Cerebellar cortex (tissue), 1 donor: ENCODE data around the gene REPIN1.

Source experiments
- DNase-seq: peaks from one replicate; pipeline ENCODE4 v3.0.0-alpha.2; 2015; ENCODE audit warnings: low spot score

The REPIN1 gene

DNA sequence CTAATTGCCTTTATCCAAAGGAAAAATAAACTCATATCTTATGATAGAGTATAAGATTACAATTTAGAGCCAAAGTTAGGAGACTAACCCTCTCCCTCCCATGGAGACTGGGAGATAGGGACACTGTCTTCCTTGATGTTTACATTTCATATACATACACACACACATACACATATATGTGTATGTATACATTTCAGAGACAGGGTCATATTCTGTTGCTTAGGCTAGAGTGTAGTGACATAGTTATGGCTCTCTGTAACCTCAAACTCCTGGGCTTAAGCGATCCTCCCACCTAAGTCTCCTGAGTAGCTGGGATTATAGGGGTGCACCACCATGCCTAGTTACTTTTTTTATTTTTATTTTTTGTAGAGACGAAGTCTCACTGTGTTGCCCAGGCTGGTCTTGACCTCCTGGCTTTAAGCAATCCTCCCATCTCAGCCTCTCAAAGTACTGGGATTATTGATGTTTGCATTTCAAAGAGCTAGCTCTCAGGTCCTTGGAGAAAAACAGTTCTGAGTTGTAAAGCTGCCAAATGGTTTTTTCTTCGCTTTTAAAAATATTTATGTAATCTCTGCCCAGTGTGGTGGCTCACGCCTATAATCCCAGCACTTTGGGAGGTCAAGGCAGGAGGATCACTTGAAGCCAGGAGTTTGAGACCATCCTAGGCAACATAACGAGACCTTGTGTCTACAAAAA, 8.1 kb upstream of the REPIN1 start:
- no peak for DNase-seq

DNA sequence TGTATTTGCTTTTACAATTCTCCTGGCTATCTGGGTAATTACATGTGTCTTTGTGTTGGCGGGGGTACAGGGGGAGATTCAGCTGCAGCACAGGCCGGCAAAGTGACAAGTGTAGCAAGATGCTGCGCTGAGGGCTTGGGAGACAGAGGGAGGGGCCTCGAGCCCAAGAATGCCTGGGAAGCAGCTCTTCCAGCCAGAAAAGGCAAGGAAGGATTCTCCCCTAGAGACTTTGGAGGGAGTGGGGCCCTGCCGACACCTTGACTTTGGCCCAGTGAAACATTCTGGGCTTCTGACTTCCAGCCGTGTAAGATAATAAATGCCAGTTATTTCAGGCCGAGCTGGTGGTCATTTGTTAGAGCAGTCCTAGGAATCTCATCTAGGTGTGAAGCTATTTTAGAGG, 7.2 kb upstream of the REPIN1 start:
- no peak for DNase-seq

DNA sequence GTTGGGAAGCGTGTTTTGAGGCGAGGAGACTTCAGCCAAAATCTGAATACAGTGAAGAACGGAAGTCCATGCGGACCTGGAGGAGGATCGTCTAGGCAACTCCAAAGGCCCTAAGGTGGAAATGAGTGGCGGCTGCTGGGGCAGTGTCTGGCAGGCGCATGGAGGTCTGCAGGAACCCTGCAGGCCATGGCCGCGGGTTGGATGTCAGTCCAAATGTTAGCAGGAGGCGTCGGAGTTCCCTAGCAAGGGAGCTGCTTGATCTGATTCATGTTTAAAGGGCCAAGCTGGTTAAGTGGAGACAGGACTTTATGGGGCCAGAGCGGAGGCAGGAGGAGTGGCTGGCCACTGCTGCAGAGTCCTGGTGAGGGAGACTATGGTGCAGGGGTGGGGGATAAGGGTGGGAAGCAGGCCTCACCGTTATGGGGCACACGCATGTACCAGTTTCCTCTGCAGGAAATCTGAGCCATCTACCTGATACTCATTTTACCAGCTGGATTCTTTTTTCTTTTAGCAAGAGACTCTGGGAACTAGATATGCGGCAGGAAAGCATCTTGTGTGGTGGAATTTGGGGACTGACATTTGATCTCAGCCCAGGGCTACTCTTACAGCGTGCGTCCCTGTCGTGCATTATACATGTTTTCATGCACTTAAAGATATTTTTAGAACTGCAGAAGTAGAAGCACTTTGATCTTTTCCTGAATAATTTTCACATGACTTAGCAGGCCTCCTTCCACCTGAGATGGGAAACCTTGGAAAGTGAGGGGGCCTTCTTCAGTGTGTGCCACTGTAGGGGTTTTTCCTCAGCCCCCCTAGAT, 6.6 kb upstream of the REPIN1 start:
- no peak for DNase-seq

DNA sequence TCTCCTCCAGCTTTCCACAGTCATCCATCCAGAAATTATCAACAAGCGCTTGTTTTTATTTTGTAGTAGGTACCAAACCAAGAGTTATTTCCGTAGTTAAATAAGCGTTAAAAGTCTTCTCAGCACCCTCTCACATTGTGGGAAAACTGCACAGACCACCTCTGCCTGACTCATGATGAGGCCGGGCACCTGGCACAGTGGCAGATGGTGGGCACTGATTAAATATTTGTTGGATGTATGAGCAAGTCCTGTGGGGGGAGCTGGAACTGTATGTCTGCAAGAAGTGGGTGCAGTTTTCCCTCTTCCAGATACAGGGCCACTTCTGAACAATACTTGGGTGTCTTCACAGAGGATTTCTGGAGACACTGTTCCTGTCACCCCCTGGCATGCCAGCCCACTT, 5.3 kb upstream of the REPIN1 start:
- DNase-seq = no peak

DNA sequence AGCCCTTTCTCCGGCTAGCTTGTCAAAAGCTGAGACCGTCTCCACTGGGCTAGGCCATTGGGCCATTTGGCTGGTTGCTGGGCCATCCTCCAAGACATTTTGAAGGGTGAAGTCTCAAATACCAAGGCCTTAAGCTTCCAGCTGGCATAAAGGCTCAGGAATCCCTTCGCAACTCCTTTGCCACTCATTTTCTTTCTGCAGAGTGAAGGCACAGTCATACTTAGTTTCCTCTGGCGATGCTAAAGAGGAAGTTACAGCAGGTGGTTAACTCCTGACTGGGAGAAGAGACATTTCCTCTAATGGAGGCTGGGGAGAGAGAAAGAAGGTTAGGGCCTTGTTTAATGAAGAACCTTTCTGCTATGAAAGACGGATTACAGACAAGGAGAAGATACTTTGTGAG, 4.8 kb upstream of the REPIN1 start:
- no peak for DNase-seq

DNA sequence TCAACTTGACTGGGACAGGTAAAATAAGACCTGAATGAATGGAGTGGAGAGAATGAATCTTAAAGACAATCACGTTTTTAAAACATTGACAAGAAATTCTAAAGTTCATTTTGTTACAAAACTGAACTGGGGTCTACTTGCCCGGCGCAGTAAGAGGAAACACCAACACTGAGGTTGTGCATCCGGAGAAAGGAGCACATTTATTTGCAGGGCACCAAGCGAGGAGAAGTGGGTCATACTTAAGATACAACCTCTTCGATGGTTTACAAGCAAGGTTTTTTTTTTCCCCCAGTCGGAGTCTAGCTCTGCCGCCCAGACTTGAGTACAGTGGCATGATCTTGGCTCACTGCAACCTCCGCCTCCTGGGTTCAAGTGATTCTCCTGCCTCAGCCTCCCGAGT, 3.4 kb upstream of the REPIN1 start:
- DNase-seq = no peak

DNA sequence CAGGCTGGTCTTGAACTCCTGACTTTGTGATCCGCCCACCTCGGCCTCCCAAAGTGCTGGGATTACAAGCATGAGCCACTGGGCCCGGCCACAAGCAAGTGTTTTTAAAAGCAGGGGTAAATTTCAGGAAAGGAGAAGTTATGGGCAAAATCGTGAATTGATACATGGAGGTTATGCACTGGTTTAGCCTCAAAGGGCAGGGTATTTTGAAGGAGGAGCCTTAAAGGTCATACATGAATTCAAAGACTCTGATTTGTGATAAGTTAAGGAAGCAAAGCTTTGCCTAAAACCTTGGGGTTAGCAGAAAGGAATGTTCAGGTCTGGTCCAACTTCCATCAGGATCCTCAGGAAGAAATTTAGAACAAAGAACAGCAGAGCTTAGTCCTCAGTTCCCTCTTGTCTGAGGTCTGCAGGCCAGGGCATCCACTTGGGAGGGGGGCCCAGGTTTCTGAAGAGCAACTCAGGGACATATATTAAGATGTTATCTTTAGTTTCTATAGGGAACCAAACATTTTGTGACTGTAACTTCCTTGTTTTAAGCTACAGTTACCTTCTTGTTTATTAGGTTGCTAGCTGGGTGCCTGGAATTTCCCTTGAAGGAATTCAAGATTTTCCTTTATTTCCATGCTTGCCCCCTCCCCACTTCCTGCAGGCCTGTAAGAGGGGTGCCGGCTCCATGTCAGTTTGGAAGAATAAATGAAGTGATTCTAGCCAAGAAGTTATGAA, 2.8 kb upstream of the REPIN1 start:
- DNase-seq = no peak

DNA sequence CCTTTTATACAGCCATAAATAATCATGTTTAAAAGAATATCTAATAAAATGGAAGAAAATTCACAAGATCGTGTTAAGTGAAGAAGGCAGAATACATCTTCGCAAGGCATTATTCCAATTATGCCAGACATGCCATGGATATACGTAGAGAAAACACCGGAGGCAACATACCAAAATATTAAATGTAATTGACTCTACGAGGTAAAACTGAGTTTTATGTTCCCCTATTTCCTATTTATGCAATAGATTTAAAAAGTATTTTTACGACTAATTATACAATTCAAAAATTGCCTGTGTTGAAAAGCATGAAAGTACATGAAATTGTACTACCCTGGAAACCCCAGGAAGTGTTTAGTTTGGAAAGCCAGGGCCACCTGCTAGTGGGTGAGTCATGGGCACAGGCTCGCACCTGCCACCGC, 936 bp upstream of the REPIN1 start:
- no peak for DNase-seq

DNA sequence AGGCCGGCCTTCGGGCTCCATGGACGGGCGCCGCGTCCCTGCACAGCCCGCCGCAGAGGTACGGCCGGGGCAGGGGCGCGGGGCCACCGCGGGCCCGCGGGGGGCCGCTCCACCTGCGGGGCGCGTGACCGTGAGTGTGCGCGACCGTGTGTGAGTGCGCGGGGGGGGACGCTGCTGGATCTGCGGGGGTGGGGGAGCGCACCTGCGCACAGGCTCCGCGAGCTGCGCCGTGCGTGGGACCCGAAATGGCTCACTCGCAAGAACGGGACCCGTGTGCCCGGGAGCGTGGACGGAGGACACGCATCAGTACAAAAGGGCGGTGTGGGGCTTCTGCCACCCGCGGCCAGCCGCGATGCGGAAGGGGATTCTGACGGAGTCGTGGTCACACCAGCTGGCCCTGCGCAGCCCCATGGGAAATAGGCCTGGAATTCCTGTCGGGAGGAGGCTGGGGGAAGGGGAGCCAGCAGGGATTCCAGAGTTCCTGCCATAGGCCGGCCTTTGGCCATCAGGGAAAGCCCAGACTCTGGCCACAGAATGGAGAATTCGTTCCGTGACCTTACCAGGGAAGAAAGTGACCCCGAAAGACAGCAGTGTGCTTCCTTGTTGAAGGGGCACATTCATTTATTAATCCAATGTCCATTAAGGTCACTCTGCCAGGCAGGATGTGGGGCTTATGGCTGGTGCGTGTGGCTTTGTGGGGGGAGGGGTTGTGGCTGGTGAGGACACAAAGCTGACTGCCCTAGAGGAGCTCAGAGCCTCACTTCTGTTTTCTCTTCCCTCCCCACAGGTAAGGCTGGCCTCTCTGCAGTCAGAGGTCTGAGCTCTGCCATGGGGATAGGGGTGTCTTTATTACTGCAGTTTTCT, 494 bp downstream of the REPIN1 start:
- DNase-seq = peak; percentile 65

DNA sequence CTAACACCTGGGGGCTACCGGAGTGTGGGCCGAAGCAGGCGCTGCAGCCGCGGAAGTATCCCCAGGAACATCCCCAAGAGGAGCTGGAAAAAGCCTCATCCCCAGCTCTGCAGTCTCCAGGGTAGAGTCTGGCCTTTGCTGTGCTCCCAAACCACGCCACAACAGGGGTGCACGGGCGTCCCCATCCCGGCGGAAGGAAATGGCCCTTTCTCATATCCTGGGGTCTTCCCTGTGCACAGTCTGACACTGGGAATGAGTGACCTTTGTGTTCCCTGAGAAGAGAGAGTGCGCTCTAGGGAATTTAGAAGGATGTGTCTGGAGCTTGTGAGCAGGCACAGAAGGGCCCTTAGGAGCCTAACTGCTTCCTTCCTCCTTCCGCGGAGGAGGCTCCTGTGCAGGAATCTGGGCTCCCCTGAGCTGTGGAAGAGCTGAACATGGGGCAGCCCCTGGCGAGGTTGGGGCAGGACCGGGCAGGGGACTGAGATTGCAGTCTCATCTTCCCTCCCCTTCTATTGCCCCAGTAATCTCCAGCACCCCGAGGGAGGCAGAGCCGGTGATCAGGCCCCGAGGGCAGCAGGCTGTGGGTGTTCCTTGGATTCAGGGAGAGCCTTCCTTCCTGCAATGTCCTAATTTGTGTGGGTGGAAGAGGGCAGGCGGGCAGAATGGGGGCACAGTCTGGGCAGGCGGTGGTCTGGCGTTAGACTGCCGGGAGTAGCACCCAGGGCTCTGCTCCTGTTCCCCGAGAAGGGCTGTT, 1.3 kb downstream of the REPIN1 start:
- DNase-seq = no peak

DNA sequence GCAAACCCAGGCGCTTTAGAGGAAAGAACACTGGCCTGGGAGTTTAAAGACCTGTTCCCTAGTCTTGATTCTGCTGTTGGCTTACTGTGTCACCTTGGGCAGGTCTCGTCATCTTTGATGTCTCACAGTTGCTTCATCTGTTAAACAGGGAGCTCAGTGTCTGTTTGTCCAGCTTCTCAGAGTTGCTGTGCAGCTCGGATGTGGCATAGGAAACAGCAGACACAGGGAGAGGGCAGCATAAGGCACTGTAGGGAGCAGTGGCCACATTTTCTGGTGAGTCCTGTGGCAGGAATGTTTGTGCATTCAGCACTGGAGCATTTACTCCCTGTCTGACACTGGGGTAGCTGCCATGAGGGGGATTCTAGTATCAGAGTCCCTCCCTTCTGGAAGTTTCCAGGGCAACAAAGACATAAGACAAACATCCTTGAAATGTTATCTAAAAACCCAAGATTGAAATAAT, 2.0 kb downstream of the REPIN1 start:
- no peak for DNase-seq

DNA sequence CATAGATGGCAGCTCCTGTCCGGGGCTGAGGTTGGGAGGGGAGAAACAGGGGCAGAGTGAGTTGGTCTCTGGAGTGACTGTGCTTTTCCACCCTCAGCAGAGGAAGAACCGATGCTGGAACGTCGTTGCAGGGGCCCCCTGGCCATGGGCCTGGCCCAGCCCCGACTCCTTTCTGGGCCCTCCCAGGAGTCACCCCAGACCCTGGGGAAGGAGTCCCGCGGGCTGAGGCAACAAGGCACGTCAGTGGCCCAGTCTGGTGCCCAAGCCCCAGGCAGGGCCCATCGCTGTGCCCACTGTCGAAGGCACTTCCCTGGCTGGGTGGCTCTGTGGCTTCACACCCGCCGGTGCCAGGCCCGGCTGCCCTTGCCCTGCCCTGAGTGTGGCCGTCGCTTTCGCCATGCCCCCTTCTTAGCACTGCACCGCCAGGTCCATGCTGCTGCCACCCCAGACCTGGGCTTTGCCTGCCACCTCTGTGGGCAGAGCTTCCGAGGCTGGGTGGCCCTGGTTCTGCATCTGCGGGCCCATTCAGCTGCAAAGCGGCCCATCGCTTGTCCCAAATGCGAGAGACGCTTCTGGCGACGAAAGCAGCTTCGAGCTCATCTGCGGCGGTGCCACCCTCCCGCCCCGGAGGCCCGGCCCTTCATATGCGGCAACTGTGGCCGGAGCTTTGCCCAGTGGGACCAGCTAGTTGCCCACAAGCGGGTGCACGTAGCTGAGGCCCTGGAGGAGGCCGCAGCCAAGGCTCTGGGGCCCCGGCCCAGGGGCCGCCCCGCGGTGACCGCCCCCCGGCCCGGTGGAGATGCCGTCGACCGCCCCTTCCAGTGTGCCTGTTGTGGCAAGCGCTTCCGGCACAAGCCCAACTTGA, 2.7 kb downstream of the REPIN1 start:
- DNase-seq = no peak

DNA sequence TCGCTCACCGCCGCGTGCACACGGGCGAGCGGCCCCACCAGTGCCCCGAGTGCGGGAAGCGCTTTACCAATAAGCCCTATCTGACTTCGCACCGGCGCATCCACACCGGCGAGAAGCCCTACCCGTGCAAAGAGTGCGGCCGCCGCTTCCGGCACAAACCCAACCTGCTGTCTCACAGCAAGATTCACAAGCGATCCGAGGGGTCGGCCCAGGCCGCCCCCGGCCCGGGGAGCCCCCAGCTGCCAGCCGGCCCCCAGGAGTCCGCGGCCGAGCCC, 3.3 kb downstream of the REPIN1 start:
- DNase-seq = no peak

DNA sequence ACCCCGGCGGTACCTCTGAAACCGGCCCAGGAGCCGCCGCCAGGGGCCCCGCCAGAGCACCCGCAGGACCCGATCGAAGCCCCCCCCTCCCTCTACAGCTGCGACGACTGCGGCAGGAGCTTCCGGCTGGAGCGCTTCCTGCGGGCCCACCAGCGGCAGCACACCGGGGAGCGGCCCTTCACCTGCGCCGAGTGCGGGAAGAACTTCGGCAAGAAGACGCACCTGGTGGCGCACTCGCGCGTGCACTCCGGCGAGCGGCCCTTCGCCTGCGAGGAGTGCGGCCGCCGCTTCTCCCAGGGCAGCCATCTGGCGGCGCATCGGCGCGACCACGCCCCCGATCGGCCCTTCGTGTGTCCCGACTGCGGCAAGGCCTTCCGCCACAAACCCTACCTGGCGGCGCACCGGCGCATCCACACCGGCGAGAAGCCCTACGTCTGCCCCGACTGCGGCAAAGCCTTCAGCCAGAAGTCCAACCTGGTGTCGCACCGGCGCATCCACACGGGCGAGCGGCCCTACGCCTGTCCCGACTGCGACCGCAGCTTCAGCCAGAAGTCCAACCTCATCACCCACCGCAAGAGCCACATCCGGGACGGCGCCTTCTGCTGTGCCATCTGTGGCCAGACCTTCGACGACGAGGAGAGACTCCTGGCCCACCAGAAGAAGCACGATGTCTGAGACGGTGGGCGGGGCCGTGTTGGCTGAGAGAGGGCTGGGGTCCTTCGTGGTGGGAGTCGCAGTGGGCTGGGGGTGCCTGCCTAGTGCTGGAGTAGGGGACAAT, 3.8 kb downstream of the REPIN1 start:
- no peak for DNase-seq

DNA sequence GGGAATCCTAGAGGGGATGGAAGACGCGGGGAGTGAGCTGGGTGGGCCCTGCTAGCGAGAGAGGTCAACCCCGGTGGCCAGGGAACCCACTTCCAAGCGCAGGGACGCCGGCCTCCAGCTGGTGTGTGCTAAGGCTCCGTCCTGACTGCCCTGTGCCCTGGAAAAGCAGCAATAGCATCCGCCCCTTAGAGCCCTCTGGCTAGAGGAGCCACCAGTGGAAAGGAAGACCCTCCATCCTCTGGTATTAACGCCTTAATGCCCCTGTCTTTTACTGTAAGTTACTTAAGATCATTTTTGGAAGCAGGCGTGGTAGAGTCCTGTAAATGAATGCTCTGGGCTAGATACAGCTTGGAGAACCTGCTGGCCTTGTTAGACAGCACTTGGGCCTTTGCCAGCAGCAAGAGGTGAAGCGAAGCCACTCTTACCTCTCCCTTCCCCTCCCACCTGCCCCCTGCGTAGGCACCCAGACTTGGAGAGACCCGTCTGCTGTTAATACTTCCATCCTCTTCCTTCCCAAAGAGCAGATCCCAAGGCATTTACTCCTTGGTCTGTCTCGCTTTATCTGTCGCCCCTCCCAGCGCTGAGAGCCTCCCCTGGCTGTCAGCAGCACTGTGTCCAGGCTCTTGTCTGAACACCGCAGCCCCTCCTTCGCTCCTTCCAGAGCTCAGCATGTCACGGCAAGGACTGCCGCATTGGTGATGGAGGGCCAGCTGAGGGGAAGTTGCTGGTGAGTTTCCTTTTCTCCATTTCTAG, 4.6 kb downstream of the REPIN1 start:
- DNase-seq = peak; percentile 60

DNA sequence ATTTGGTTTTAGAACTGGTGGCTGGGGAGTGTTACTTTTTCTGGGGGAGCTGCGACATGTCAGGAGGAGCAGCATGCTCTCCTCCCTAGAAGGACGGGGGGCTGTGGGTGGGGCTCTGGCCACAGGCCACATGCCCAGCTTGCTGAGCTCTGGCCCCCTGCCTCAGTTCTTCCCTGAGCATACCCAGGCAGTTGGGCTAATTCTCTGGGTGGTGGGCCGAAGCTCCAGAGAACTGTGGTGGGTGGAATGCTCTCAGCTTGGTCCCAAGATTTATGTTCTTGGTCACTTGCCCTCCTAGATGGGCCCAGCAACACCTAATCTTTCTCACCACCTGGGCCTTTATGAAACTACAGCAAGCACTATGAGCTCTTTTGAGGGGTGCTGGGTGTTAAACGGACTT, 5.4 kb downstream of the REPIN1 start:
- DNase-seq = no peak

DNA sequence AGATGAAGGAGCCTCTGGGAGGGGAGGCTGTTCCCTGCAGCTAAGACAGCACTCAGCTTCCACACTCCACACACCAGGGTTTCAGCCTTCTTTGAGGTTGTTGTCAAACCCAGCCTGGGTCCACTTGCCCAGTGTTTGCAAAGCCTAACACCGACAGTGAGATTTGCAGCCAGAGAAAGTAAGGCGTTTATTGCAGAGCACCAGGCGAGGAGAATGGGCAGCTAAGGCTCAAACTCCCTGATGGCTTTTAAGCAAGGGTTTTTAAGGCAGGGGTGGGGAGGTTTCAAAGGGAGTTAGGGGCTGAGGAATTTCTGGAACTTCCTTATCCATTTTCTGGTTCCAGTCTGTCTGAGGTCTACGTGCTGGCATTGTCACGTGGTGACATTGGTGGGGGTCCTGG, 5.8 kb downstream of the REPIN1 start:
- peak; percentile 75 for DNase-seq

DNA sequence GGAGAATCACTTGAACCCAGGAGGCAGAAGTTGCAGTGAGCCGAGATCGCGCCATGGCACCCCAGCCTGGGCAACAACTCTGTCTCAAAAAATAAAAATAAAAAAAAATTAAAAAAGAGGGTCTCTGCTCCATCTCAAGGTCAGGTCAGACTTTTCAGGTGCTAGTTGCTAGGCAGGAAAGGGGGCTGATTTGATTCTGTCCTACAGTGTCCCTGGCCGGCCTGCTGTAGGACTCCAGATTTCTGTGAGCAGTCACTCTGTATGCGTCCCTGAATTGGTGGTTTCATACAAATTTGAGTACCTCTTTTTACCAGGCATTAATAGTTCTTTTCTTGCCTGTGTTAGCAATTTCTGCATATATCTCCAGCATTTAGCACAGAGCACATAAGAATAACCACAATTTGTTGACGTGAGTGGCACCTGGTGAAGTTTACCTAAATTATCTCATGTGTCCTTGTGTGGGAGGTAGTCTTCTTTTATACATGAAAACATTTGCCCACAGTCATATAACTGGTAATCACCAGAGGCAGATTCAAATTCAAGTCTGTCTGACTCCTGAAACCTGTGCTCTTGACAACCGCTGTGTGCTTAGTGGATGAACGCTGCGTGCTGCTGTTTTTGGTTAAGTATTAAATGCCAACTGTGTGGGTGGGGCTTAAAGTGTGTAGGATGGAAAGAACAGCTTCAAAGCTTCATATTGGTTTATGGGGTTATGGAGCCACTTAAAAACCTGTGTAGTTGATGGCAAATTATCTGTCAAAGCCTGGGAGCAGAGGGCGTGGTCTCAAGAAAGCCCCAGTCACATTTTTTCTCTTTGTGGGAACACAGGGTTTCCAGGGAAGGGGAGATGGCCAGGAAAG, 7.3 kb downstream of the REPIN1 start:
- DNase-seq = peak; percentile 47
